Measurements from ENCODE around the gene ADAMTS19.

ADAMTS19 gene

GRCh38 chr5:129653057-129653375 is 192.9 kb downstream of the ADAMTS19 start:
- no peak for DNase-seq (ENCODE audit: low read depth in 2 of 2)
- TF ChIP-seq, protein P1, sequence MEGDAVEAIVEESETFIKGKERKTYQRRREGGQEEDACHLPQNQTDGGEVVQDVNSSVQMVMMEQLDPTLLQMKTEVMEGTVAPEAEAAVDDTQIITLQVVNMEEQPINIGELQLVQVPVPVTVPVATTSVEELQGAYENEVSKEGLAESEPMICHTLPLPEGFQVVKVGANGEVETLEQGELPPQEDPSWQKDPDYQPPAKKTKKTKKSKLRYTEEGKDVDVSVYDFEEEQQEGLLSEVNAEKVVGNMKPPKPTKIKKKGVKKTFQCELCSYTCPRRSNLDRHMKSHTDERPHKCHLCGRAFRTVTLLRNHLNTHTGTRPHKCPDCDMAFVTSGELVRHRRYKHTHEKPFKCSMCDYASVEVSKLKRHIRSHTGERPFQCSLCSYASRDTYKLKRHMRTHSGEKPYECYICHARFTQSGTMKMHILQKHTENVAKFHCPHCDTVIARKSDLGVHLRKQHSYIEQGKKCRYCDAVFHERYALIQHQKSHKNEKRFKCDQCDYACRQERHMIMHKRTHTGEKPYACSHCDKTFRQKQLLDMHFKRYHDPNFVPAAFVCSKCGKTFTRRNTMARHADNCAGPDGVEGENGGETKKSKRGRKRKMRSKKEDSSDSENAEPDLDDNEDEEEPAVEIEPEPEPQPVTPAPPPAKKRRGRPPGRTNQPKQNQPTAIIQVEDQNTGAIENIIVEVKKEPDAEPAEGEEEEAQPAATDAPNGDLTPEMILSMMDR (IDR thresholded peaks at IDR 0.05; ENCODE audit: low read depth, low read length) = no peak
- H3K4me3 ChIP-seq (replicated peaks in 1 of 2; ENCODE audit: low read depth in 2 of 2, low read length in 2 of 2) = no peak overlapping the region

DNA sequence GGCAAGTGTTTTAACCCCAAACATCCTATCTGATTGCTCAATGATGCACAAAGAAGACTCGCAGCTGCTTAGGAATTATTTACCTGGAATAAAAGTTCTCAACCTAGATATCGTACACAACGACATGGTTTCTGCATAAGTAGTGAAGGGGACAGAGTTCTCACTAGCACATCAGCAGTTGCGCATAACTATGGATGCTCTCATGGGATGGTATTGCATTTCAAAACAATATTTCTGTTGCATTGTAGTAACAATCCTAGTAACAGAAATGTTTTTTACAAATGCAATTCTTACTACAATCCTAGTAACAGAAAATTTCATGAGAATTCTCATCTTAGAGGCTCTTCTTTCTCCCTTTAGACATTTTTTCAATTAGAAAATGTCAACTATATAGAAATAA is 193.3 kb downstream of the ADAMTS19 start:
- DNase-seq (ENCODE audit: low read depth in 2 of 2) = no peak
- TF ChIP-seq, protein P1 (IDR thresholded peaks at IDR 0.05; ENCODE audit: low read depth, low read length) = no peak
- H3K4me3 ChIP-seq (replicated peaks in 1 of 2; ENCODE audit: low read depth in 2 of 2, low read length in 2 of 2) = no peak overlapping the region

- H3K4me3 ChIP-seq (replicated peaks in 1 of 2; ENCODE audit: low read depth in 2 of 2, low read length in 2 of 2) = no peak overlapping the region
- TF ChIP-seq, protein P1 (IDR thresholded peaks at IDR 0.05; ENCODE audit: low read depth, low read length) = no peak
- DNase-seq (ENCODE audit: low read depth in 2 of 2) = no peak
Observed at GRCh38 chr5:129656952-129657351, 196.9 kb downstream of the ADAMTS19 start.

DNA sequence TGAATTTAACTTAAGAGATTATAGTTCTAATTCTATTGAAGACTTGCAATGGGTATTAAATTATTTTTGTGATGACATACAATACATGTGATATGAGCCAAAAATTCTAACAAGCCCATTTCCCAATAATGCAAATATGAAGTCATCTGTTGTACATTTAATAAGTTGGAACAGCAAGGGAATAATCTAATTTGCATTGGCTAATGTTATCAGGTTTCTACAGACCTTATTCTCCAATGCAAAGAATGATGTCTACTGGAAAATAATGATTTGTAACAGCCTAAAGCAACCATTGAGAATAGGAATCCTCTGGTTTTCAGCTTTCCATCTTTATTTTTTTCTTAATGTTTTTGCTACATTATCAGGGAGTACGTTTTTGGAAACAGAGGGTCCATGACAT is 198.7 kb downstream of the ADAMTS19 start:
- TF ChIP-seq, protein P1 (IDR thresholded peaks at IDR 0.05; ENCODE audit: low read depth, low read length) = no peak
- no peak overlapping the region for H3K4me3 ChIP-seq (replicated peaks in 1 of 2; ENCODE audit: low read depth in 2 of 2, low read length in 2 of 2)
- DNase-seq (ENCODE audit: low read depth in 2 of 2) = no peak

- H3K4me3 ChIP-seq (replicated peaks in 1 of 2; ENCODE audit: low read depth in 2 of 2, low read length in 2 of 2) = no peak overlapping the region
- TF ChIP-seq, protein P1 (IDR thresholded peaks at IDR 0.05; ENCODE audit: low read depth, low read length) = no peak
- DNase-seq (ENCODE audit: low read depth in 2 of 2) = no peak
Observed at GRCh38 chr5:129661366-129662035, 201.4 kb downstream of the ADAMTS19 start.

DNA sequence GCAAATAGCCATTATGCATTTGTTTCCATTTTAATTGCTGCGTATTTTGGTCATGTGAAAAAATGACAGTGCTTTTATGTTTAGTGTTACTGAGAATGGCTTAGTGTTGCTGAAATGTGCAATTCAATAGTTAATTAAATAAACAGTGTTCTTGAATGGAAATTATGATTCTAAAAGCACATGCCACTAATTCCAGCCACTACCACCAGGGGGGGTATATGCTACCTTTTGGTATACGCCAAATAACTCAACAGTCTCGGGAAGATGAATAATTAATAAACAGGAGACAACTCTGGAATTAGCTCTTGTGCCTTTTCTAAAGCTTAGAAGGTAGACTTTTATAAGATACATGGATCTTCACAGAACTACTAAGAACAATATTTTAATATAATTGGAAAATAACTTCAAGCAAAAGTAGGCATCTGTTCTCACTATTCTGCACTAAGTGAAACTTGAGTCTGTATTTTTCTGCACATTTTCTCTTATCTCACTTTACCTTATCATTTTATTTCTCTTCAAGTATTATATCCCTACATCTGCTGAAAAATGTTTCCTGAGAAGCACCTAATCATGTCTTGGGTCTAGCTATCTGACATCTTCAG is 204.3 kb downstream of the ADAMTS19 start:
- DNase-seq (ENCODE audit: low read depth in 2 of 2) = peak; percentile 66 to 80
- H3K4me3 ChIP-seq (replicated peaks in 1 of 2; ENCODE audit: low read depth in 2 of 2, low read length in 2 of 2) = no peak overlapping the region
- TF ChIP-seq, protein P1 (IDR thresholded peaks at IDR 0.05; ENCODE audit: low read depth, low read length) = peak; percentile 75

Measured in cardiac fibroblast (primary cell).